Lung (tissue), 12 donors: Measurements from ENCODE around the gene YARS1. TPM values are rescaled to one million over a fixed set of nuclear protein-coding genes. Genes with fewer than 3 reads are reported as not detected.

Experiments
- ATAC-seq: fragments of 200-7000 bp; cut with Tn5 transposase; one replicate; pipeline ENCODE4 v1.9.1; 2020; ENCODE audit warnings: moderate number of reproducible peaks; ENCODE audit not compliant: insufficient read depth, low FRiP score
- DNase-seq, 3 donors: peaks; one replicate each; pipeline ENCODE4 v3.0.0-alpha.2; 2013 to 2017
- H3K27ac ChIP-seq, 2 donors: one replicate each; pipeline ENCODE4 v1.5.1; 2013; ENCODE audit warnings: mild to moderate bottlenecking in 2 of 2, moderate library complexity in 2 of 2, control low read depth in 1 of 2, inconsistent platforms in 1 of 2, low read depth in 1 of 2, low read length in 1 of 2
- H3K27me3 ChIP-seq, 3 donors: one replicate each; pipeline ENCODE4 v1.5.1; 2013; ENCODE audit warnings: low read length in 2 of 3; ENCODE audit not compliant: control insufficient read depth in 3 of 3, insufficient read depth in 3 of 3
- H3K36me3 ChIP-seq, 4 donors: one replicate each; pipeline ENCODE4 v1.5.1; 2013; ENCODE audit warnings: low read length in 4 of 4, mild to moderate bottlenecking in 1 of 4, moderate library complexity in 1 of 4; ENCODE audit not compliant: control insufficient read depth in 4 of 4, insufficient read depth in 4 of 4
- H3K4me1 ChIP-seq, 5 donors: one replicate each; pipeline ENCODE4 v1.5.1; 2013; ENCODE audit warnings: low read length in 5 of 5, mild to moderate bottlenecking in 2 of 5, moderate library complexity in 1 of 5; ENCODE audit not compliant: control insufficient read depth in 5 of 5, insufficient read depth in 5 of 5
- H3K4me3 ChIP-seq: one replicate; pipeline ENCODE4 v1.5.1; 2013; ENCODE audit warnings: mild to moderate bottlenecking, control low read depth, moderate library complexity
- H3K9ac ChIP-seq, 2 donors: one replicate each; pipeline ENCODE4 v1.5.1; 2013; ENCODE audit warnings: low read length in 2 of 2, control low read depth in 1 of 2; ENCODE audit not compliant: insufficient read depth in 1 of 2
- H3K9me3 ChIP-seq, 4 donors: one replicate each; pipeline ENCODE4 v1.5.1; 2013; ENCODE audit warnings: low read length in 3 of 4, mild to moderate bottlenecking in 1 of 4, moderate library complexity in 1 of 4; ENCODE audit not compliant: control insufficient read depth in 4 of 4, insufficient read depth in 3 of 4
- WGBS, 2 donors: extraction: QIAGEN DNeasy Blood & Tissue Kit; methylation state at CpG; one replicate each; pipeline ENCODE4 v1.1.7; 2013; 5-methylcytosine and 5-hydroxymethylcytosine counted together
- polyA plus RNA-seq, 2 donors: library from polyadenylated mRNA; stranded (reverse); fragments of 200-250 nt; gene quantifications; one replicate each; pipeline ENCODE4 v1.2.1, GENCODE V29; 2013
- total RNA-seq, 2 donors: library from RNA; depleted of rRNA in 1 of 2; stranded (reverse); fragments of >200 nt in 1 of 2; gene quantifications; one replicate each; pipeline ENCODE4 v1.2.1, GENCODE V29; 2014 to 2021
- TF ChIP-seq, protein P1 (sequence below): IDR thresholded peaks from 2 replicates; pipeline ENCODE4 v1.5.1; 2012; ENCODE audit warnings: mild to moderate bottlenecking; ENCODE audit errors: control extremely low read depth, extremely low read depth
- donor health status: control.
- donor health status: control.
- donor health status: Bipolar disorder and iron deficiency.
- donor health status: healthy.
- donor health status: DM: yes; HTN: yes; CAD: no.

YARS1 gene
- total and polyA plus RNA-seq, 4 donors: 61.2 to 151 (median 77.8) TPM

DNA sequence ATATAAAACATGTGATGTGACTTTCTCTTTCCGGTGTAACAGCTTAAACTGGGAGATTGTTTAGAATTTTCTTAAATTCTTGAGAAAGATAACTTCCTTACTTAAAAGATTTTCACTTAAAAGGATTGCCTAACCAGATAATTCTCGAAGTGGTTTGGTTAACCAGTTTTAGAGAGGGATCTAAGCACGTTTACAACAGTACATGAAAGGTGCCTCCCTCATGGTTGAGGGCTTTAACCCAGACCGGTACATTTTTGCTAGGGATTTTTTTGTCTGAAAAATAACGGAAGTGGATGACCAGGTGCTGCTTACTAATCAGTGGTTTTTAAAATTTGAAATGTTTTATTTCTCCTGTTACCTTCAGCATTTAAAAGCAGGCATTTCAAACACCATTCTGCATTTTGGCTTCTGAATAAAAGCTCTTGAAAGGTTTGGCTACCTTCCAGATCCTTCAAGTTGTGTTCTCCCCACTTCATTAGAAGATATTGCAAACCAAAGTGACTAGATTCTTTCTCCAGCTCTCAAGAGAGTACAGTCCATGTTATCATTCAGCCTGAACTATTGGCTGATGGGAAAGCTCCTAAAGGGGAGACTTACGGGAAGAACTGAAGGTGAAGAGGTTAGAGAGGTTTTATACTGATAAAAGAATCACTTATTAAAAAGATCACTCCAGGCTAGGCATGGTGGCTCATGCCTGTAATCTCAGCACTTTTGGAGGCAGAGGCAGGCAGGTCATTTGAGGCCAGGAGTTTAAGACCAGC is 13.1 kb upstream of the YARS1 start:
- ATAC-seq (no peak), DNase-seq (peak in 2 of 3 donors; percentile 70 to 78)
- 63 to 76% methylated on average over 6 of the region's 6 CpGs for WGBS, 2 donors
- Histone ChIP-seq H3K9me3 (no peaks in the 10 kb centered on the region), H3K4me3 (no peak overlapping the region), H3K36me3 (peaks cover 13 to 51% (median 27%) of the 10 kb centered on the region in 4 donors), H3K9ac (no peak overlapping the region), H3K4me1 (peaks cover 0 to 12% (median 0%) of the 10 kb centered on the region in 5 donors), H3K27ac (no peak overlapping the region), H3K27me3 (no peaks in the 10 kb centered on the region)
- TF ChIP-seq, protein P1, sequence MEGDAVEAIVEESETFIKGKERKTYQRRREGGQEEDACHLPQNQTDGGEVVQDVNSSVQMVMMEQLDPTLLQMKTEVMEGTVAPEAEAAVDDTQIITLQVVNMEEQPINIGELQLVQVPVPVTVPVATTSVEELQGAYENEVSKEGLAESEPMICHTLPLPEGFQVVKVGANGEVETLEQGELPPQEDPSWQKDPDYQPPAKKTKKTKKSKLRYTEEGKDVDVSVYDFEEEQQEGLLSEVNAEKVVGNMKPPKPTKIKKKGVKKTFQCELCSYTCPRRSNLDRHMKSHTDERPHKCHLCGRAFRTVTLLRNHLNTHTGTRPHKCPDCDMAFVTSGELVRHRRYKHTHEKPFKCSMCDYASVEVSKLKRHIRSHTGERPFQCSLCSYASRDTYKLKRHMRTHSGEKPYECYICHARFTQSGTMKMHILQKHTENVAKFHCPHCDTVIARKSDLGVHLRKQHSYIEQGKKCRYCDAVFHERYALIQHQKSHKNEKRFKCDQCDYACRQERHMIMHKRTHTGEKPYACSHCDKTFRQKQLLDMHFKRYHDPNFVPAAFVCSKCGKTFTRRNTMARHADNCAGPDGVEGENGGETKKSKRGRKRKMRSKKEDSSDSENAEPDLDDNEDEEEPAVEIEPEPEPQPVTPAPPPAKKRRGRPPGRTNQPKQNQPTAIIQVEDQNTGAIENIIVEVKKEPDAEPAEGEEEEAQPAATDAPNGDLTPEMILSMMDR: no peak

DNA sequence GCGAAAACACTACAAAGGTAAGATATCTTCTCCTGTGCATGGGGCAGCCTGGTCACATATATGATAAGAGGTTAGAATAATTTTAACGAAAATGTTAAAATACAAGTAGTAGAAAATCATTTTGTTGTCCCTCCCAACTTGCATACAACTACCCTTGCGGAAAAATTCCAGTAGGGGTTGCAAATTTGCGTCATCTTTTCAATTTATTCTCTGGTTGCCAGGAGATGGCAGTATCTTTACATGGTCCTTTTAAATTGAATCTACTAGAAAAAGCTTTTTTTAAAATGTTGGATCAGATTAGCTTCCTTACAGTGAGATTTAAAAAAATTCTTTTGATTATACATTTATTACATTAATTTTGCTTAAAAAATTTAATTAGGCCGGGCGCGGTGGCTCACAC is 11.2 kb upstream of the YARS1 start:
- WGBS, 2 donors: 93 to 97% methylated on average over 7 of the region's 7 CpGs
- Histone ChIP-seq H3K27me3 (no peaks in the 10 kb centered on the region), H3K4me3 (no peak overlapping the region), H3K4me1 (peaks cover 0 to 12% (median 0%) of the 10 kb centered on the region in 5 donors), H3K27ac (no peak overlapping the region), H3K36me3 (peaks cover 11 to 51% (median 26%) of the 10 kb centered on the region in 4 donors), H3K9ac (no peak overlapping the region), H3K9me3 (no peaks in the 10 kb centered on the region)
- ATAC-seq: no peak
- TF ChIP-seq, protein P1: no peak
- peak in 2 of 3 donors; percentile 62 to 67 for DNase-seq

DNA sequence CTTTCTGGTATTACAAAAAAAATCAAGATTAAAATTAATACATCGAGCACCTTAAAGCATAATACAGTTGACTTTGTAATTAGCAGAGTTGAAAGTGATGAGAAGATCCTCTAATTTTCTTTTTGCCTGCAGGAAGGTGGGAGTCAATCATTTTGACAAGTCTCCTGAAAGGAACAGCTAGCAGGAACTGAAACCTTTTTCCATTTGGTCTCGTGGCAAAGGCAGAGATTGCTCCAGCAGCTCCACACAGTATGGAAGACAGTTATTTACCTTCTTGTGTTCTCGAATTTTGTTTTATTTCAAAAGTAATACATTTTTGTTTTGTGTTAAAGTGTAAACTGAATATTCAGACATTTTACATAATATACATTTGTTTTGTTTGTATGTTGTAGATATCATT is 8.0 kb upstream of the YARS1 start:
- Histone ChIP-seq H3K27ac (no peak overlapping the region), H3K9me3 (no peaks in the 10 kb centered on the region), H3K4me3 (no peak overlapping the region), H3K4me1 (peaks cover 0 to 7% (median 0%) of the 10 kb centered on the region in 5 donors), H3K9ac (no peak overlapping the region), H3K36me3 (peaks cover 8 to 39% (median 16%) of the 10 kb centered on the region in 4 donors), H3K27me3 (no peaks in the 10 kb centered on the region)
- WGBS, 2 donors: 76 to 79% methylated on average over 3 of the region's 3 CpGs
- no peak for DNase-seq
- TF ChIP-seq, protein P1: no peak
- ATAC-seq: no peak
